CD14-positive monocyte (primary cell): ENCODE data around the gene OR51E2. TPM values are rescaled to one million over a fixed set of nuclear protein-coding genes. Genes with fewer than 3 reads are reported as not detected.

Source experiments
- DNase-seq, 3 donors: peaks; one replicate each; pipeline ENCODE4 v3.0.0-alpha.2; 2011 to 2022
- H2AFZ ChIP-seq: 2 replicates; pipeline ENCODE4 v1.6.0; 2012; ENCODE audit warnings: mild to moderate bottlenecking, low read depth, low read length, inconsistent platforms; ENCODE audit not compliant: insufficient read depth, poor library complexity, severe bottlenecking
- H3K27ac ChIP-seq, 2 donors: 1 replicate in 1 of 2; 2 replicates in 1 of 2; pipeline ENCODE4 v1.5.1; 2012 to 2013; ENCODE audit warnings: low read length in 2 of 2, control low read depth in 1 of 2, inconsistent platforms in 1 of 2, low read depth in 1 of 2, mild to moderate bottlenecking in 1 of 2
- H3K27me3 ChIP-seq, 2 donors: one replicate each; pipeline versions ENCODE4 v1.6.0 to v1.6.1; 2011 to 2013; ENCODE audit warnings: low read length in 2 of 2; ENCODE audit not compliant: control insufficient read depth in 2 of 2, insufficient read depth in 2 of 2
- H3K36me3 ChIP-seq, 2 donors: replicated peaks in 1 of 2; 1 replicate in 1 of 2; 2 replicates in 1 of 2; pipeline versions ENCODE4 v1.5.1 to v1.6.1; 2012 to 2013; ENCODE audit warnings: low read length in 2 of 2, control low read depth in 1 of 2, inconsistent platforms in 1 of 2, mild to moderate bottlenecking in 1 of 2; ENCODE audit not compliant: insufficient read depth in 2 of 2, control insufficient read depth in 1 of 2
- H3K4me1 ChIP-seq, 2 donors: 1 replicate in 1 of 2; 2 replicates in 1 of 2; pipeline versions ENCODE4 v1.5.1 to v1.6.1; 2012 to 2013; ENCODE audit warnings: low read length in 2 of 2, control low read depth in 1 of 2, inconsistent platforms in 1 of 2, mild to moderate bottlenecking in 1 of 2, moderate library complexity in 1 of 2; ENCODE audit not compliant: insufficient read depth in 2 of 2, control insufficient read depth in 1 of 2
- H3K4me2 ChIP-seq: replicated peaks from 2 replicates; pipeline ENCODE3; 2012; ENCODE audit warnings: low read length, moderate library complexity, mild to moderate bottlenecking; ENCODE audit not compliant: poor library complexity, severe bottlenecking; ENCODE audit errors: extremely low read depth
- H3K4me3 ChIP-seq, 3 experiments: fragments of 200-600 bp in 1 of 3; sonication (generic) in 1 of 3; replicated peaks in 1 of 3; 1 replicate in 2 of 3; 2 replicates in 1 of 3; pipeline ENCODE4 v1.5.1; 2011 to 2013; ENCODE audit warnings: low read length in 3 of 3, mild to moderate bottlenecking in 3 of 3, control low read depth in 2 of 3, low read depth in 2 of 3, inconsistent platforms in 1 of 3, moderate library complexity in 1 of 3
- H3K79me2 ChIP-seq: 2 replicates; pipeline ENCODE4 v1.6.0; 2012; ENCODE audit warnings: mild to moderate bottlenecking, control low read depth, inconsistent platforms, low read length, moderate library complexity; ENCODE audit not compliant: insufficient read depth
- H3K9ac ChIP-seq: 2 replicates; pipeline ENCODE4 v1.6.0; 2017; ENCODE audit warnings: low read length, mild to moderate bottlenecking; ENCODE audit not compliant: insufficient read depth, poor library complexity, severe bottlenecking
- H3K9me3 ChIP-seq, 2 donors: replicated peaks in 1 of 2; 1 replicate in 1 of 2; 2 replicates in 1 of 2; pipeline versions ENCODE4 v1.5.1 to v1.6.1; 2012 to 2013; ENCODE audit warnings: low read length in 2 of 2, control low read depth in 1 of 2; ENCODE audit not compliant: control insufficient read depth in 1 of 2, insufficient read depth in 1 of 2
- H4K20me1 ChIP-seq: 2 replicates; pipeline ENCODE4 v1.6.0; 2012; ENCODE audit warnings: mild to moderate bottlenecking, low read length, control low read depth, moderate library complexity; ENCODE audit not compliant: insufficient read depth
- H3K27ac Mint-ChIP-seq, 7 donors: one replicate each; pipeline ENCODE4 v1.8.0; 2020; ENCODE audit warnings: mild to moderate bottlenecking in 7 of 7, mixed read lengths in 7 of 7, moderate library complexity in 6 of 7, inconsistent platforms in 2 of 7
- H3K27me3 Mint-ChIP-seq, 3 donors: one replicate each; pipeline ENCODE4 v1.8.0; 2021 to 2022; ENCODE audit warnings: low read depth in 3 of 3, mild to moderate bottlenecking in 3 of 3, mixed read lengths in 3 of 3, moderate library complexity in 3 of 3, inconsistent platforms in 1 of 3
- H3K36me3 Mint-ChIP-seq, 2 donors: one replicate each; pipeline ENCODE4 v1.8.0; 2020; ENCODE audit warnings: mixed read lengths in 2 of 2, inconsistent platforms in 1 of 2, mild to moderate bottlenecking in 1 of 2
- H3K4me1 Mint-ChIP-seq: one replicate; pipeline ENCODE4 v1.8.0; 2020; ENCODE audit warnings: mild to moderate bottlenecking, mixed read lengths
- H3K4me3 Mint-ChIP-seq, 2 donors: one replicate each; pipeline ENCODE4 v1.8.0; 2020; ENCODE audit warnings: mild to moderate bottlenecking in 2 of 2, mixed read lengths in 2 of 2, moderate library complexity in 1 of 2
- H3K9me3 Mint-ChIP-seq, 7 donors: one replicate each; pipeline ENCODE4 v1.8.0; 2020 to 2022; ENCODE audit warnings: mixed read lengths in 7 of 7, mild to moderate bottlenecking in 6 of 7, moderate library complexity in 6 of 7, inconsistent platforms in 2 of 7
- WGBS: methylation state at CpG from one replicate; pipeline ENCODE4 v1.1.5; 2013; ENCODE audit warnings: missing lambda C conversion rate; ENCODE audit not compliant: insufficient coverage; 5-methylcytosine and 5-hydroxymethylcytosine counted together
- intact Hi-C, 2 donors: fragments of 100-400 bp; cut with micrococcal nuclease; formaldehyde crosslinking; loops; one replicate each; pipeline versions ENCODE4 v1.15.0 to v1.15.1; 2023
- polyA plus RNA-seq, 3 donors: library from polyadenylated mRNA; depleted of rRNA in 1 of 3; unstranded in 2 of 3; stranded (reverse) in 1 of 3; fragments of 300-500 nt in 2 of 3; fragments of >200 nt in 1 of 3; fragmentation: Illumina TruSeq in 2 of 3; gene quantifications; 1 replicate in 2 of 3; 2 replicates in 1 of 3; pipeline ENCODE4 v1.2.3, GENCODE V29; 2012 to 2021
- TF ChIP-seq, protein P1 (sequence below): fragments of 200-600 bp; IDR thresholded peaks from one replicate; pipeline ENCODE4 v1.8.0; 2022; ENCODE audit warnings: antibody characterized with exemption, mild to moderate bottlenecking

The OR51E2 gene
- polyA plus RNA-seq, 3 donors, result not detected

DNA sequence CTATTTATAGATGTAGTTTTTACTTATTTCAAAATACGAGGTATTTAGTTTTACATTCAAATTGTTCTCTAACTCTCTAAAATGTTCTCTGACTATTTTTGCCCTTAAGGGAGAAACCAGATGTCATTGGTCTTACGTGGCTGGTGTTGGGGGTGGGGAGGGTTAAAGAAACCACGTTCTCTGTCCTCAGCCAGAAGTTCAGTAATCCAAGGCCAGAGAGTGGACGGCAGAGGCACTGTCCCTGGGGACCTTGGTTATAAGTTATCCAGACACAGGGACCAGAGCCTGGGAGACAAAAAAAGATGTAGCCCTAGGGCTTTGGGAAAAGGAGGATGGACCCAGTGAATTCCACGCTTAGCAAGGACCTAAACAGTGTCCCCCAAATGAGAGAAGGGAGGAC, 54.6 kb downstream of the OR51E2 start:
- Mint-ChIP-seq H3K9me3 (no peaks in the 10 kb centered on the region), H3K4me3 (no peak overlapping the region), H3K27ac (no peak overlapping the region), H3K27me3 (peaks cover 0 to 5% (median 5%) of the 10 kb centered on the region in 3 donors), H3K36me3 (no peaks in the 10 kb centered on the region), H3K4me1 (no peaks in the 10 kb centered on the region)
- TF ChIP-seq, protein P1, sequence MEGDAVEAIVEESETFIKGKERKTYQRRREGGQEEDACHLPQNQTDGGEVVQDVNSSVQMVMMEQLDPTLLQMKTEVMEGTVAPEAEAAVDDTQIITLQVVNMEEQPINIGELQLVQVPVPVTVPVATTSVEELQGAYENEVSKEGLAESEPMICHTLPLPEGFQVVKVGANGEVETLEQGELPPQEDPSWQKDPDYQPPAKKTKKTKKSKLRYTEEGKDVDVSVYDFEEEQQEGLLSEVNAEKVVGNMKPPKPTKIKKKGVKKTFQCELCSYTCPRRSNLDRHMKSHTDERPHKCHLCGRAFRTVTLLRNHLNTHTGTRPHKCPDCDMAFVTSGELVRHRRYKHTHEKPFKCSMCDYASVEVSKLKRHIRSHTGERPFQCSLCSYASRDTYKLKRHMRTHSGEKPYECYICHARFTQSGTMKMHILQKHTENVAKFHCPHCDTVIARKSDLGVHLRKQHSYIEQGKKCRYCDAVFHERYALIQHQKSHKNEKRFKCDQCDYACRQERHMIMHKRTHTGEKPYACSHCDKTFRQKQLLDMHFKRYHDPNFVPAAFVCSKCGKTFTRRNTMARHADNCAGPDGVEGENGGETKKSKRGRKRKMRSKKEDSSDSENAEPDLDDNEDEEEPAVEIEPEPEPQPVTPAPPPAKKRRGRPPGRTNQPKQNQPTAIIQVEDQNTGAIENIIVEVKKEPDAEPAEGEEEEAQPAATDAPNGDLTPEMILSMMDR, result no peak
- Histone ChIP-seq H3K27ac (no peak overlapping the region), H3K4me1 (no peaks in the 10 kb centered on the region), H3K27me3 (no peaks in the 10 kb centered on the region), H3K36me3 (no peaks in the 10 kb centered on the region), H2AFZ (no peak overlapping the region), H3K79me2 (no peaks in the 10 kb centered on the region), H4K20me1 (no peaks in the 10 kb centered on the region), H3K9me3 (no peaks in the 10 kb centered on the region), H3K9ac (no peak overlapping the region), H3K4me2 (no peak overlapping the region), H3K4me3 (no peak overlapping the region)
- intact Hi-C loops, result no loop called here
- 34% methylated on average over 4 of the region's 5 CpGs for WGBS
- no peak for DNase-seq

DNA sequence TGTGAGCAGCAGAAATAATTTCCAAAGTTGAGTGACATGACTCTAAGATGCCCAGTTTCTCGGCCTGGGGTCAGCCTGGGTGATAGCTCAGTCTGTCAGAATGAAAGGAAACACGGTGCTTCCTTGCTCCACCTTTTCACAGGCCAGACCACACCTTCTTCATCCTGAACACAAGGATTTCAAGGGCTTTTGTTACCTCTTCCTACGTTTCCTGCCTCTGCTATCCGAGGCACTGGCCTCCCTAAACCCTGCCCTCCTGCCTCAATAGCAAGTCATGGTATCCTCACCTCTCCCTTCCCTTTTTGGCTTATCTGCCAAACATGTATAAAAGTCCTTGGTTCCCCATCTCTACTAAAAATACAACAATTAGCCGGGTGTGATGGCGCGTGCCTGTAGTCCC, 55.6 kb downstream of the OR51E2 start:
- no peaks in the 10 kb centered on the region for H3K27me3 ChIP-seq
- no peak for DNase-seq
- H4K20me1 ChIP-seq, result no peaks in the 10 kb centered on the region
- H3K4me1 ChIP-seq, result no peaks in the 10 kb centered on the region
- H3K9me3 ChIP-seq, result no peaks in the 10 kb centered on the region
- intact Hi-C loops, result no loop called here
- no peak overlapping the region for H3K9ac ChIP-seq
- WGBS, result 94% methylated on average over 4 of the region's 7 CpGs
- TF ChIP-seq, protein P1, result no peak
- H3K36me3 ChIP-seq, result no peaks in the 10 kb centered on the region
- Mint-ChIP-seq H3K27ac (no peak overlapping the region), H3K4me3 (no peak overlapping the region), H3K36me3 (no peaks in the 10 kb centered on the region), H3K4me1 (no peaks in the 10 kb centered on the region), H3K27me3 (peaks cover 0 to 3% (median 2%) of the 10 kb centered on the region in 3 donors), H3K9me3 (no peaks in the 10 kb centered on the region)
- no peaks in the 10 kb centered on the region for H3K79me2 ChIP-seq
- no peak overlapping the region for H3K27ac ChIP-seq
- no peak overlapping the region for H3K4me2 ChIP-seq
- H2AFZ ChIP-seq, result no peak overlapping the region
- H3K4me3 ChIP-seq, result no peak overlapping the region
